GM18498 (cell line): Measurements from ENCODE around the gene DAD1.
"Not testable (repeated sequence)": the region's sequence is repeated elsewhere in the genome, so short reads cannot be mapped to it uniquely, and the experiment has no call there.

Experiments used
- ATAC-seq: cut with Tn5 transposase; IDR thresholded peaks from one replicate; pipeline ENCODE4 v1.9.1; 2021; ENCODE audit warnings: mild to moderate bottlenecking, moderate library complexity; ENCODE audit not compliant: unreplicated experiment

Gene DAD1

DNA sequence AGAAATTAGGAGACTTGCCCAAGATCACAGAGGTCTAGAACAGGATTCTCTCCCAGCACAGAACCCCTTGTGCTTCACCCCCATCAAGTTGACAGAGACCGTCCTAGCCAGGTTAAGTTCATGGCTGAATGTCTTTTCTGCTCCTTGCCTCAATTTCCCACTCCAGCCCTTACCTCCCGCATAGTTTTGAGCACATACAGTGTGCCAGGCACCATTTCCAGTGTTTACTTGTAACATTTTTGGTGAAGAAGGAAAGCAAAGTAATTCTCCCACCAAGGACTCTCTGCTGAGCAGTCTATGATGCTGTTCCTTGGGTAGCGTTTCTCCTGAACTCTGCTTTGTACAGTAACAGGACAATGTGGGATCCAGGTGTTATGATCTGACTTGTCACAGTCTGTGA lies 10.3 kb upstream of the DAD1 start:
- ATAC-seq, result no peak

DNA sequence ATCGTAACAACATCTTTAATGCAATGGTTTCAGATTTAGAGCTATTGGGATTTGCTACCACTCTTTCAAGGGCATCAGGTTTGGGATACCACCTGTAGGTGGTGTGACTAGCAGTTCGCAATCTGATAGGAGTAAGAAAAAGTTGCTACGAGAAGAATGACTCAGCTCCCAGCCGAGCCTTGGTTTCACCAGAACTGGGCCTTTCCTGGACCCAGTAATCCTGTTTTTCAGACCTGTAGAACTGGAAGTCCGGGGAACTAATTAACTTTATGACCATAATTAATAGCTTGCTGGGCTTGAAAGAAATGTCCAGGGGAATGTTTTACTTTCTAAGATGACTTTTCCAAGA lies 9.8 kb upstream of the DAD1 start:
- peak; percentile 45 for ATAC-seq

DNA sequence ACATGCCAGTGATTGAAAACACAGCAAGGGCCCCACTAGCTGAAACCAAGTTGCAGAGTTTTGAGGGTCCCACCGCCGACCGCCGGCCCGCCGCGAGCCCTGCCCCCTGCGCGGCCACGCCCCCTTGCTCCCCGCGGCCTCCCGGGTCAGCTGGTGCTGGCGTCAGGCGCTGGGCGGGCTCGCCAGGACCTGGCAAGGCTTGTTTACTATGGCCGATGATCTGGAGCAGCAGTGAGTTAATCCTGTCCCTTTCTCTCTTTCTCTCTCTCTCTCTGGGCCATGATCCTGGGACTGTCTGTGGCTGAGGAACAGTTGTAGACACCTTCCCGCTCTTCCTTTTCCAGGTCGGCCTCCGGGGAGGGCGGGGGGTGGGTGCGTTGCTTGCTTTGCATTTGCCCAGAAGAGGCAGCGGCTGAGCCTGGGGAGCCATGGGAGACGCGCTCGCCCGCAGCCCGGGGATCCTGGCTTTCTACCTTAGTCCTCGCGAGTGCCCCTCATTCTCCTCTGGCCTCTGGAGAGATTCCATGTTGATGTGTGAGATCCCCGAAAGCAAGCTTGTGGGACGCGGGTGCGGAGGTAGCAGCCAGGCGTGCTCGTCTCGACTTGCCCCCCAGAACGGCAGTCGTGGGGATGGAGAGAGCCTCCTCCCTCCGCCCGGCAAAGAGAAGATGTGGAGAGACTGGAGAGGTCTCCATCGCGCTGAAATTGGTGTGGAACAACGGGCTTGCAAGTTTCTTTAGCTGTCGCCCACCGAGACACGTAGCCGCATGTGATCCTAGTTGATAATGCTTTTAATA lies 9.3 kb upstream of the DAD1 start, which contains the start of gene ABHD4:
Gene ABHD4 (plus strand): TSS at position 202 of the 797 bp plus-strand sequence. CDS start 7 bp downstream, at position 209.
- peak; percentile 78 for ATAC-seq

DNA sequence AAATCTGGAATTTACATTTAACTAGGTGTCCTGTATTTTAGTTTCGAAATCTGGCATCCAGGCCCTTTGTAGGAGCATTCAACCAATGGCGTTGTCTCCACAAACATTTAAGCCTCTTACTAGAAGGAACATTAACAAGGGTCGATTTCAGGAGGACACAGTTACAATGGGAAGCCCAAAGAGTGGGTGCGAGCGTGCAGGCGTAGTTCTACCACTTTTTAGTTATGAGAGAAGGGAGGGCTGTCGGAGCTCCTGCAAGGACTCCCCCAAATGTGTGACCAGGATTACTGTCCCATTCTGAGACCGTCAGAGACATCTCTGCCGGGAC lies 8.7 kb upstream of the DAD1 start:
- ATAC-seq, result peak; percentile 31

DNA sequence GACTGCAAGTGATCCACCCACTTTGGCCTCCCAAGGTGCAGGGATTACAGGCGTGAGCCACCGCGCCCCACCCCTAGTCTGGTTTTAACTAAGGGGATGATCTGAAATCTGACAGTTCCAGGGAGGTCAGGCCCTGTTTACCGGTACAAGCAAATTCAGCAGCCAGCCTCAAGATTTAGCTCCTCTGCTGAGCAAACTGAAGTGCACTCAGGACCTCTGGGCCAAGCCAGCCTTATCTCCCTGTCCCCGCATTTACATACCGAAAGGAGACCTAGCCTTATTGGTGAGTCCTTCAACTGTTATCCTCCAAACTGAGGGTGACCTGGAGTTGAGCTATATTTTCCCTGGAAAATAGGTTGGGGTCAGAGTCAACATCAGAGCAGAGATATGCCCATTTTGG lies 8.2 kb upstream of the DAD1 start:
- ATAC-seq, result no peak

DNA sequence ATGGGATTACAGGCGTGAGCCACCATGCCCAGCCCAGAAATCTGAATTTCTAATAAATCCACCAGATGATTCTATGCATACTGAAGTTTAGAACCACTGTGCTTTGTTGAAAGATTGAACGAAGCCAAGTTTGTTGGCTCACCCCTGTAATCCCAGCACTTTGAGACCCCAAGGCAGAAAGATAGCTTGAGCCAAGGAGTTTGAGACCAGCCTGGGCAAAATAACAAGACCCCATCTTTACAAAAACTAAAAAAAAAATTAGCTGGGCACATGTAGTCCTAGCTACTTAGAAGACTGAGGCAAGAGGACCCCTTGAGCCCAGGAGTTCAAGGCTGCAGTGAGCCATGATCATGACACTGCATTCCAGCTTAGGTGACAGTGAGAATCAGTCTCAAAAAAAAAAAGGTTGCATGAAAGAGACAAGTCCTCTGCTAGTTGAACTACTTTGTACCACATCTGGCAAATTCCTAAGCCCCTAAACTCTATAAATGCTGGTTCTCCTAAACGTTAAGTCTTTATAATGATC lies 7.4 kb upstream of the DAD1 start:
- ATAC-seq, result no peak

DNA sequence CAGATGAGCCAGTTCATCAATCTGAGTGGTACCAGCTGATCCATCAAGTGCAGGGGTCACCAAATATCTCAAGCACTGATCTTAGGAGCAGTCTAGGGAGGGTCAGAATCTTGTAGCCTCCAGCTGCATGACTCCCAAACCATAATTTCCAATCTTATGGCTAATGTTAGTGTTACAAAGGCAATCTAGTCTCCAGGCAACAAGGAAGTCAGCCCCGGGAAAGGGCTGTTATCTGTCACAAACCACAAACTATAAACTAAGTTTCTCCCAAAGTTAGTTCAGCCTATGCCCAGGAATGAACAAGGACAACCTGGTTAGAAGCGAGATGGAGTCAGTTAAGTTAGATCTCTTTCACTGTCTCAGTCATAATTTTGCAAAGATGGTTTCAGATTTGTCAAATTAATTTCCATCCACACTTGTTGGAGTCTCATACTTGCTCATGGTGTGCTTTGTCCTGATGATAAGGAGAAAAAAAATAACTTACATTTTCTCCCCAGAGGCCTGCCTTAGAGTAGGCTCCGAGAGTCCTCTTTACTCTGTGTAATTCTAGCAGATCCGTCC lies 5.2 kb upstream of the DAD1 start:
- ATAC-seq, result no peak

DNA sequence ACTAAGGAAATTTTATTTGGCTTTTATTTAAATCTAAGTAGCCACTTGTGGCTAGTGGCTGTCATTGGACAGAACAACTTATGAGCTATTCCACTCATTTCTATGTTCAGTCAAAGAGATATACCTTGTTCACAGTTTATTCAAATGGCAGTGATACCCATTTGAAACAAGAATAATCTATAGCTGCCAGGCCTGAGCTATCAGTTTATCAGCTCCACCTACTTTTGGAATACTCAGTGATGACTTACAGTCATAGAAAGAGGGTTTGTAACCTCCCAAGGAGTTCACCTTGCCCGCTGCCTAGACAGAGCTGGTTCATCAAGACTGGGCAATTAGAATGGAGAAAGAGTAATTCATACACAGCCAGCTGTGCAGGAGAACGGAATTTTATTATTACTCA lies 4.6 kb upstream of the DAD1 start:
- no peak for ATAC-seq

DNA sequence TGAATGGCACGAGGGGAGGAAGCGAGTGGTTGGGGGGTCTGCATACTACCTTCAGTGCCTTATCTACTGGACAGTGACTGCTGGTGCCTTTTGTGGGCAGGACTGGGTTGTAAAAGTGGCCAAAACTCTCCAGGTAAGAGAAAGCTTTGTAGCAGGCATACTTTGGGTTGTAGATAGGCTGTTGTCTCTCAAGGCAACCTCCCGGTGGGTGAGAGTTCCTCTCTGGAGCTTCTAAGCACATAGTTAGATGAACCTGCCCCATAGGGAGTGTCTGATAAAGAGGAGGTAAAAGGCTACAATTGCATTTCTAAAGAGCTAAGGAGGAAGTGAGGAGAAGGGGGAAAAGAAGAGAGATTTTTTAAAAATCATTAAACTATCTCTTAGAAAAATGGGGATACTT lies 4.2 kb upstream of the DAD1 start:
- no peak for ATAC-seq

DNA sequence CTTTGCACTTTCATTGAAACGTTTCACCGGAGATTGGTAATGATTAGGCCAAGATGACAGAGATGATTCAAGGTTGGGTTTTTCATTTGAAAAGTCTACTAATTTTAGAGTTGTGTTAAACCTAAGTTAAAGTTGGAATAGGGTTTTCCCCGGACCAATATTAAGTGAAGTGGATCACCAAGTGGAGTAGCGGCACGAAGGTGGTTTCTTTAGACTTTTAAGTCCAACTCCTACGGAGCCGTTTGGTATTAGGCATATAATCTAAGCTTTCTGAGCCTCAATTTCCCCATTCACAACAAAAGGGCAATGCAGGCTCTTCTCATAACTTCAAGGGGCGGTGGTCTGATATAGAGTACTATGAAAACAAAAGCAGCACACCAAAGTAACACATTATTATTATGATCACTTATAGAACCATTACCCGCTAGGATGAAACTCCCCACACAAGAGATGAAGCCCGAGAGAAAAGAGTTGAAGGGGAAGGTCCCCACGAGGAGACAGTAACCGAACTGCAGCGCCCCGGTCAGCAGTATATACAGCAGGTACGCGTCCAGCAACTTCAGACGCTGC lies 413 bp downstream of the DAD1 start:
- no peak for ATAC-seq

- not testable (repeated sequence) for ATAC-seq
Measured at GRCh38 chr14:22587677-22588422, 1.2 kb downstream of the DAD1 start.

DNA sequence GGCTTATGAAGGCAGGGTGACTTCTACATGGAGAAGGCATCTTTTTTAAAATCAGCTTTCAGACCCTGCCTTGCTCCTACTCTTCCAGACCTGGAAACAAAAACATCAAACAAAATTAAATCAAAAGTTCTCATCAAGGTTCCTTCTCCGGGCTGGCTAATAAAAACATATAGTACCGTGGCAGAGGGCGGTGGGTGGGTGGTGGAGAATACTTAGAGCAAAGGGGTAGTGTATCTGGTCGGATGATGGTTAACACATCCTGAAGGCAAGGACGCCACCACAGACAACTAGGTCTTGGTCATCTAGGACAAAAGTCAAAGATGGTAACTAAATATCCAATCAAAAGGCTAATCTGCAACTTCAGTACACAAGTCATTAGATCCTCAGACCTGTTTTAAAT lies 1.8 kb downstream of the DAD1 start:
- no peak for ATAC-seq

GRCh38 chr14:22583994-22584393 lies 5.0 kb downstream of the DAD1 start:
- ATAC-seq, result no peak

DNA sequence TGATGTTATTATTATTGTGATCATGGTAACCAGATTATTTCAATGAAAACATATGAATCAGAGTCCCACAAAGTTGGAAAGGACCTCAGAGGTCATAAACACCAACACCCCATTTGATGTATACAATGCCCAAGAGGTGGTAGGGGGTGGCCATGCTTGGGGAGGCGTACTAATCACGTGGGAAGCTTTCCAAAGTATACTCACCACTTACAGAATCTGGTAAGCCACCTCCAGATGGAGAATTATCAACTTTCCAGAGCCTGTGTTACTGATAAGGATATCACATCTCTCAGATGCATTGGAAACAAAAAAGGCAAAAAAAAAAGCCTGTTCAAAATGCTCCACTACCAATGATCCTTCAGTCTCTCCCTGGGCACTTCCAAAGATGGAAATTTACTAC lies 8.4 kb downstream of the DAD1 start:
- ATAC-seq, result no peak

- no peak for ATAC-seq
Measured at GRCh38 chr14:22579881-22580280, 9.1 kb downstream of the DAD1 start.

DNA sequence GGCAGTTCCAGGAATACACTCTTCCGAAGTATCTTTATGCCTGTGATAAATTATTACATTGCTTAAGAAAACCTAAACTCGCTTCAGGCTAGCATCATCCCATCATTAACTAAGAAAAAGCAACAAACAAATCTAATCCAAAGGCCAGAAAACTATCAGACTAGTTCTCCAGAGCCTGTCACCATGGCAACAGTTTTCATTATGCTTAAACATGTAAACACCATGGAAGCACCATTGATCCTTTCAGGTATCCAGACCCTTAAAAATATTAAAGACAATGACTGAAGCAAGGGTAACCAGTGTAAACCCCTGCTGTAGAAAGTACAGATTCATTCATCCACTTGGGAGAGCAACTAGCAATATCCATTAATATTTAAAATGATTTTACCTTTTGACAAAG lies 9.8 kb downstream of the DAD1 start:
- ATAC-seq, result no peak

GRCh38 chr14:22577334-22577908 lies 11.6 kb downstream of the DAD1 start:
- ATAC-seq, result no peak

DNA sequence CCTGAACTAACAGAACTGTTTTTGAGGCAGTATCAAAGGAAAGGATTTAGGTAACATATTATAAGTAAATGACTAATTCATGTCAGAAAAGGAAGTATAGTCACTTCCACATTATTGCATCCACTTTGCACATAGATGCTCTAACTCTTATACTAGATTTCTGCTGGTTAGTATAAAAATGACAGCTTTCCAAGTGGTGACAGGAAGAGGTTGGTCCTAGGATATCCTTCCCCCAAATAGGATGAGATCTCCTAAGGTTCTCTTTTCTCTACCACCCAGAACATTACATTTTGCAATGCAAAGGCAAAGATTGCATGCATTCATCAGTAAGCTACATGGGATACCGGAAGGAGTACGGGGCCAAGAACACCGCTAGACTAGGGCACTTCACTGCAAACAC lies 15.2 kb downstream of the DAD1 start:
- no peak for ATAC-seq

DNA sequence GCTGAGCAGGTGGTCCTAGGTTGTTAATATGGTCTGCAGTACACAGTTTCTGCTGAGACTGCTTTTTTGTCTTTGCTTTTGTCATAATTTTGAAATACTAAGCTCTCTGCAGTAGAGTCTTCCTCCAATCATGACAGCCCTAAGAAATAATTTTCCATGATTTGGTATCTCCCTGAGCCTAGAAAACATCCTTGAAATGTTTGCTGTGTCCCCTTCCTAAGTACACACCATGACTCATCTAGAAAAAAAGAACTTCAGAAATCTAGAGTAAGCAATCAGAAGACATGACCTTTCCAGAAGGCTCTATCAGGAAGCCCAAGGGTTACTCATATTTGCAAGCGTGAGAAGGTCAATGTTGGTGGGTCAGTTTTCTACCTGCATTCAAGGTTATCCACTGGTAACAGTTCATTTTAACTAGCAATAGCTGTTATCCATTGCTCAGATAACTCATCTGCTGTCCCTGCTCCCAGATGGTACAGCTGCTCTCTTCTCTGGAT lies 16.4 kb downstream of the DAD1 start:
- ATAC-seq, result no peak

DNA sequence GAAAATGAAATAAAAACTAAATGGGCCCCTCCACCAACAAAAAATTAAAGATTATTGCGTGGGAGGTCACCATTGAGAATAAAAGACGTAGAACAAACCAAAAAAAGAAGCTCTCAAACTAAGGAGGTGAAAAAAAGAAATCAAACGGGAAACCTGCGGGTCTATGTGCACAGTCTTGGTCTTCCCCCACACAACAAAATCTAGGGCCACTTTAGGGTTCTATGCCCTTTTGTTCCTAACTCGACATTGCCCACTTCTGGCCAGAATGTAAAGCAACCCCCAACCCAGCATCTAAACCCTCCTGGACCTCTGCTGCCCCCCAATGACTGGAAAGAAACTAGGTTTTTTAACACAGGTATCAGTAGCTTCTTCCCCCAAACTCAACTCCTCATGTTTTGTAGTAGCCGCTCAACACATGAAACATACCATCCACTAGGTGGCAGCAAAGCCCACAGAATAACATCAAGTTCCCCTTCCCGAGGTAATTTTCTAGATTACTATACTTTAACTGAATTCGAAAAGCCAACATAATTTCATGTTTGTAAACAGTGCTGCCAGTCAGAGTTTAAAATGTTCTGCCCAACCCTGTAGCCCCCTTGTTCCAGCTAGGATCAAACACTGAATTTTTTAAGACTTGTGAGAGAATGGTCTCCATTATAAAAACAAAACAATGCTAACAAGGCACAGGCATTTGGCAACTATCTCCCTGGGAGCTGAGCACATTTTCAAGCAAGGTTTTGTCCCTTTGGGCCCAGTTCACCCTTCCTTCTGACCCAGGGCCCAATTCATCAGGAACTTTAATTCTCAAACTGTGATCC lies 18.7 kb downstream of the DAD1 start:
- peak; percentile 73 for ATAC-seq
